Activated B cell treated with CpG ODN at 0.5 μM for 24 hours (primary cell): ENCODE measurements around the gene TECPR2. TPM values are rescaled to one million over a fixed set of nuclear protein-coding genes. Genes with fewer than 3 reads are reported as not detected.

Experiments used
- ATAC-seq: fragments of 200-7000 bp; cut with Tn5 transposase; one replicate; pipeline ENCODE4 v1.10.0; 2021; ENCODE audit warnings: low read depth, mild to moderate bottlenecking, moderate library complexity
- CTCF ChIA-PET: fragments of 350-600 bp; sonication (Branson Sonifier 250); formaldehyde crosslinking; loops from one replicate; lab custom pipeline; 2021; ENCODE audit warnings: antibody characterized with exemption; lab: Charles Lee
- POLR2A ChIA-PET: fragments of 350-600 bp; sonication (Branson Sonifier 250); formaldehyde crosslinking; loops from one replicate; lab custom pipeline; 2021; ENCODE audit warnings: antibody characterized with exemption; lab: Charles Lee
- DNase-seq: peaks from one replicate; pipeline ENCODE4 v3.0.0; 2022
- H3K27ac Mint-ChIP-seq: one replicate; pipeline ENCODE4 v1.8.0; 2020; ENCODE audit warnings: mixed read lengths
- H3K27me3 Mint-ChIP-seq: one replicate; pipeline ENCODE4 v1.8.0; 2021; ENCODE audit warnings: mixed read lengths
- H3K36me3 Mint-ChIP-seq: one replicate; pipeline ENCODE4 v1.8.0; 2021; ENCODE audit warnings: low read depth, mixed read lengths
- H3K4me1 Mint-ChIP-seq: one replicate; pipeline ENCODE4 v1.8.0; 2021; ENCODE audit warnings: mixed read lengths
- H3K4me3 Mint-ChIP-seq: one replicate; pipeline ENCODE4 v1.8.0; 2020; ENCODE audit warnings: mild to moderate bottlenecking, mixed read lengths
- H3K9me3 Mint-ChIP-seq: one replicate; pipeline ENCODE4 v1.8.0; 2020; ENCODE audit warnings: mixed read lengths
- CTCF ChIP-seq: fragments of 200-600 bp; IDR thresholded peaks from one replicate; pipeline ENCODE4 v1.8.0; 2022; ENCODE audit warnings: antibody characterized with exemption, mild to moderate bottlenecking
- intact Hi-C: fragments of 100-400 bp; cut with micrococcal nuclease; formaldehyde crosslinking; loops from one replicate; pipeline ENCODE4 v1.15.1; 2024
- total RNA-seq: library from RNA; stranded (reverse); gene quantifications from 2 replicates; pipeline ENCODE4 v1.2.3, GENCODE V29; 2022

The TECPR2 gene
- total RNA-seq, 1 donor from 2014 or later: 9.9 TPM

GRCh38 chr14:102486513-102487203, 123.9 kb downstream of the TECPR2 start:
- Mint-ChIP-seq H3K4me3 (no peak overlapping the region), H3K9me3 (peaks cover 6% of the 10 kb centered on the region), H3K4me1 (no peaks in the 10 kb centered on the region), H3K27ac (no peak overlapping the region), H3K36me3 (peaks cover 6% of the 10 kb centered on the region), H3K27me3 (no peaks in the 10 kb centered on the region)
- no peak for TF ChIP-seq CTCF
- ChIA-PET CTCF (no interaction called here), POLR2A (no interaction called here)
- intact Hi-C loops: no loop called here
- ATAC-seq: no peak
- no peak for DNase-seq

DNA sequence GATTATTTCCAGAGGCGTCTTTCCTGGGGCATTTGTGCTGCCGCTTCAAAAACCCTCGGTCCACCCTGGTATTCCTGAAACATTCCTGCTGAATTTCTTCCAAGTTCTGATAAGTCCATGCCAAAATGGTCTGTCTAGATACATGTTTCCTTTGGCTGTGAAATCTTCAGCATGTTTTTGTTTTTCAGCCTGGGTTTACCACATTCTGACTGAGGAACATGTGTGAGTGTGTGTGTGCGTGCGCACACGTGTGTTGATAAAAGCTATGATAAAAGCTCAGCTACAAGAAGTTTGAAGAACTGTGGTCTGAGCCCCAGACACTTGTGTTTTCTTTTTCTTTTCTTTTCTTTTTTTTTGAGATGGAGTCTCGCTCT, 124.5 kb downstream of the TECPR2 start:
- ATAC-seq (no peak), DNase-seq (no peak)
- POLR2A ChIA-PET: no interaction called here
- CTCF ChIA-PET: no interaction called here
- Mint-ChIP-seq H3K4me3 (no peak overlapping the region), H3K9me3 (peaks cover 6% of the 10 kb centered on the region), H3K27ac (no peak overlapping the region), H3K27me3 (no peaks in the 10 kb centered on the region), H3K36me3 (peaks cover 5% of the 10 kb centered on the region), H3K4me1 (no peaks in the 10 kb centered on the region)
- intact Hi-C loops: no loop called here
- TF ChIP-seq CTCF: no peak

GRCh38 chr14:102490456-102490855, 127.7 kb downstream of the TECPR2 start:
- H3K4me3 Mint-ChIP-seq: no peak overlapping the region
- intact Hi-C loops: no loop called here
- no peak overlapping the region for H3K27ac Mint-ChIP-seq
- H3K27me3 Mint-ChIP-seq: no peaks in the 10 kb centered on the region
- no peaks in the 10 kb centered on the region for H3K36me3 Mint-ChIP-seq
- ATAC-seq (no peak), DNase-seq (no peak)
- ChIA-PET CTCF (no interaction called here), POLR2A (no interaction called here)
- no peaks in the 10 kb centered on the region for H3K9me3 Mint-ChIP-seq
- TF ChIP-seq CTCF: no peak
- no peaks in the 10 kb centered on the region for H3K4me1 Mint-ChIP-seq

GRCh38 chr14:102491366-102491765, 128.6 kb downstream of the TECPR2 start:
- Mint-ChIP-seq H3K4me1 (no peaks in the 10 kb centered on the region), H3K36me3 (no peaks in the 10 kb centered on the region), H3K27ac (no peak overlapping the region), H3K9me3 (no peaks in the 10 kb centered on the region), H3K4me3 (no peak overlapping the region), H3K27me3 (no peaks in the 10 kb centered on the region)
- intact Hi-C loops: no loop called here
- no peak for ATAC-seq
- no peak for TF ChIP-seq CTCF
- no peak for DNase-seq
- POLR2A ChIA-PET: no interaction called here
- CTCF ChIA-PET: no interaction called here

DNA sequence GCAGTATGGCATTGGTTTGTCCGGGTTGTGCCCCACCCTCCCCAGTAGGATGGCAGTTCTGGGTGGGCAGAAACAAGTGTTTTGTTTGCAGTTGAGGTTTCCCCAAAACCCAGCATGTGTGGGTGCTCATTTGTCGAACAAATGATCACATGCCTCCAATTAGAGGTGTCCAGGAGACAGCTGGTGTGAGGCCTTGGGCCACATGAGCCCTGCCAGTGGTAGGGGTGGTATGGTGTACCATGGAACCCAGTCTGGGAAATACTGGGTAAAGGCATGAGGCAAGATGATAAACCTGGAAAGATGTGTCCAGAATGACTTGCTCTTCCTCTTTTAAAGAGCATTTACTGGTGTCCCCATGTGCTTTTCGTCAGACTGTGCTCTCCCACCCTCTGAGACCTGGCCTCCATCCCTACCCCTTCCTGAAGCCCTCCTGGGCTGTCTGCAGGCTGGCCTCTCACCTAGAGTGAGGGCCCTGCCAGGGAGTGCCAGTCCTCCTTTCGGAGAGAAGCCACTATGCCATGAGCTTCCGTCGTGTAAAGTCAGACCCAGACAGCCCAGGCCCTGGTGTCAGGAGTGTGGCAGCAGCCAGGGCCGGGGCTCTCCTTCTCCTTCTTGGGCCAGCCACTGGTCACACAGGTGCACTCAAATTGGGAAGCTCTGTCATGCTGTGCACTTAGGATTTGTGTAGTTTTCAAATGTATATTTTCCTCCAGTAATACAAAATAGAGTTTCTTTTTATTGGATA, 129.2 kb downstream of the TECPR2 start:
- CTCF ChIA-PET: no interaction called here
- no peaks in the 10 kb centered on the region for H3K9me3 Mint-ChIP-seq

More for the DNA sequence above, 129.2 kb downstream of the TECPR2 start:
- Mint-ChIP-seq H3K27ac (no peak overlapping the region), H3K27me3 (no peaks in the 10 kb centered on the region), H3K4me3 (no peak overlapping the region), H3K36me3 (no peaks in the 10 kb centered on the region), H3K4me1 (no peaks in the 10 kb centered on the region)
- intact Hi-C loops: no loop called here
- ATAC-seq: no peak
- DNase-seq: no peak
- TF ChIP-seq CTCF: no peak
- POLR2A ChIA-PET: no interaction called here
